ENCODE measurements around the gene NOS1.

NOS1 gene

GRCh38 chr12:117365049-117365616 is 3.7 kb upstream of the NOS1 start:
- no peak for DNase-seq (ENCODE audit: extremely low read depth in 1 of 2, low read depth in 1 of 2)

- no peak for DNase-seq (ENCODE audit: extremely low read depth in 1 of 2, low read depth in 1 of 2)
Observed at GRCh38 chr12:117363953-117364486, 2.6 kb upstream of the NOS1 start.

GRCh38 chr12:117363056-117363662 is 1.7 kb upstream of the NOS1 start:
- DNase-seq (ENCODE audit: extremely low read depth in 1 of 2, low read depth in 1 of 2) = no peak

DNA sequence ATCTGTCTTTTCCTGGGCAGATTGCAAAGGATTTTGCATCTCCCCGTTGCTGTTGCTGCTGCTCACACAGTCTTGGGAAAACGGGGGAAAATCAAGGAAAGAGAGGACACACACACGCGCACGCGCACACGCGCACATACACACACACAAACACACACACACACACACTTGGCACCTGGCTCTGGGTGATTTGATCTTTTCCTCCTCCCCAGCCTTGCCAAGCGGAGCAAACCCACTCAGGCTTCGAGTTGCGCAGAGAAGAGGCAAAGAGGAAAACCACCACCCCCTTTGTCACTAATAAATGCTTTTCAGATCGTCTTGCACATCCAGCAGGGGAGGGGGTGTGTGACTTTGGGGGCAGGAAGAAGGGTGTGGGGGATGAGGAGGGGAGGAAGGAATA is 965 bp upstream of the NOS1 start:
- DNase-seq (ENCODE audit: extremely low read depth in 1 of 2, low read depth in 1 of 2) = no peak

GRCh38 chr12:117361905-117362304 is 479 bp upstream of the NOS1 start:
- DNase-seq (ENCODE audit: extremely low read depth in 1 of 2, low read depth in 1 of 2) = no peak

GRCh38 chr12:117360551-117361346 is 677 bp downstream of the NOS1 start:
- DNase-seq (ENCODE audit: extremely low read depth in 1 of 2, low read depth in 1 of 2) = no peak

DNA sequence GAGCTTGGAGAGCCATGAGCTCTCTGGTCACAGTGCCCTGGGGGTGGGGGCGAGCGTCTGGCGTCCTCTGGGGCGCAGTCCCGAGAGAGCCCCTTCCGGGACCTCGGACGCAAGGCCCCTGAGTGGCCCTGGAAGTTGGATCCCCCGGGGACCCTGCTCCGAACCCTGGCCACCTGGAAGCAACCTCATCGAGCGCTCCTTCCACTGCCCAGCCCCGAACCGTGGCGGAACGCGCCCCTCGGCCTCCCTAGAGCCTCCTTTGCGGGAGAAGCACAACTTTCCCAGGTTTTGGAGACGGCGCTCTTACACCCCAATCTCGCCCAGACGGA is 1.2 kb downstream of the NOS1 start:
- DNase-seq (ENCODE audit: extremely low read depth in 1 of 2, low read depth in 1 of 2) = no peak

DNA sequence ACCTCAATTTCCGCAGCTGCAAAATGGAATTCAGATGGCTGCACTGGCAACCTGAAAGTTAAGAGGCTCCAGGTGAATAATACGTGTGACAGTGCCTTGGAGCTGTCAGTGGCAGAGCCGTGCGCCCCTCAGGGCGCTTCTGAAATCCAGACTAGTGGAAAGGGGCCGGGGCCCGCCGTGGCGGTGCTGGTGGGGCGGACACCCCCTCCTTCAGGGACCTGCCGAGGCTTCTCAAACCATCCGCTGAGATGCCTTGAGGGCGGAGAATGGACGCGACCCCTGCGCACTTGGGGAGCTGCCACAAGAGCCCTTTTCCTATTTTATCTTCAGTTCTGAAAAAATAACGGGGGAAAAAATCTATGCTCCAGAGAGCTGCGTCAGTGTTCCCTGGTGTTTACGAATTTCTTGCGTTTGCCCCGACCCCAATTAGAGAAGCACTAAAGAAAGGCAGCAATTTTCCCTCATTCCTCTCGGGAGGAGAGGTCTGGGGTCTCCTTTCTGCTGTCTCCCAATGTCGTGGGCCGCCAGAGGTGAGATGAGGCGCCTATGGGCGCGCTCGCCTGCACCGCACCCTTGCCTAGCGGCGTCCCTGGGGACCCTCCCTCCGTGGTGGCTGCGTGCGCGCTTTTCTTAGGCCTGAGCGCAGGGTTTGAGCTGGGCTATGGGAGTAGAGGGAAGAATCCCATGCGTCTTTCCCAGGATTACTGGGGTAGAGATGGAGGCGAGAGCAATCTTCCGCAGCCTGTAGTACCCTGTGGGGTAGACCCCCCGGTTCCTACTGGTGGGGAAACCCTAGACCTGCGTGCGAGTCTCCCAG is 2.2 kb downstream of the NOS1 start:
- DNase-seq (ENCODE audit: extremely low read depth in 1 of 2, low read depth in 1 of 2) = no peak

- no peak for DNase-seq (ENCODE audit: extremely low read depth in 1 of 2, low read depth in 1 of 2)
Observed at GRCh38 chr12:117356048-117356447, 5.4 kb downstream of the NOS1 start.

GRCh38 chr12:117352883-117353282 is 8.5 kb downstream of the NOS1 start:
- DNase-seq (ENCODE audit: extremely low read depth in 1 of 2, low read depth in 1 of 2) = no peak

- no peak for DNase-seq (ENCODE audit: extremely low read depth in 1 of 2, low read depth in 1 of 2)
Observed at GRCh38 chr12:117352206-117352605, 9.2 kb downstream of the NOS1 start.

GRCh38 chr12:117350140-117350539 is 11.3 kb downstream of the NOS1 start:
- no peak for DNase-seq (ENCODE audit: extremely low read depth in 1 of 2, low read depth in 1 of 2)

DNA sequence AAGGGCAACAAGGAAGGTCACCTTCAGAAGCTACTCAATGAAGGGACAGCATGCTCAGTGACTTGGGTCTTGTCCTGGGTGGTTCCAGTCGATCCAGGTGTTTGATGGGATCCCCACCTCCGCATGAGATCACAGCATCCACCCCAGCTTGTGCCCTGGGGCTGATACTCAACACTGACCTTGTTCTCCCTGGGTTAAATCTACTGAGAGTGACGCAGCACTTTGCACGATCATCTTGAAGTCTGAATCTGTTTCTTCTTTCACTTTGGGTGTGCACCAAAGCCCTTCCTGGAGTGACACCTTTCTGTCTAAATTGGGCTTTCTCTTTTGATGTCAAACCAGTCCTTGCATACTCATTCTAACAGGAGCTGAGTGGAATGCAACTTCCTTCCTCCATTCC is 13.8 kb downstream of the NOS1 start:
- DNase-seq (ENCODE audit: extremely low read depth in 1 of 2, low read depth in 1 of 2) = no peak

- no peak for DNase-seq (ENCODE audit: extremely low read depth in 1 of 2, low read depth in 1 of 2)
Observed at GRCh38 chr12:117344716-117345115, 16.7 kb downstream of the NOS1 start.

DNA sequence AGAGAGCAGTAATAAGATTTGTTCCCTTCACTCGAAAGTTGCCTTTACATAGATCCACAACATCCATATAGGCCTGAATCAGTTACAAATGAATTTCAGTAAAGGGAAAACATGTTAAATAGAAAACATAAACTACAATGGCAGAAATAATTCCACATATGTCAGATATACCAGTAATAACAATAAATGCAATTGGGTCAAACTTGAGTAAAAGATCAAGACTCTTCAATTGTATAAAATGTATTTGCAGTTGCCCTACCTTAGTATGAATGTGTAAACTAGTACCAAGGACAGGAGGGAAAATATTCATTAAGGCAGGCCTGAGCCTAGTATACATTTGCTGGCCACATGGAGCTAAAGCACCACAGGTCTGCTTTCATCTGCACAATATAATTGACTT is 17.6 kb downstream of the NOS1 start:
- DNase-seq (ENCODE audit: extremely low read depth in 1 of 2, low read depth in 1 of 2) = no peak

- DNase-seq (ENCODE audit: extremely low read depth in 1 of 2, low read depth in 1 of 2) = no peak
Observed at GRCh38 chr12:117343296-117343695, 18.1 kb downstream of the NOS1 start.

- no peak for DNase-seq (ENCODE audit: extremely low read depth in 1 of 2, low read depth in 1 of 2)
Observed at GRCh38 chr12:117342682-117343081, 18.7 kb downstream of the NOS1 start.

GRCh38 chr12:117342247-117342646 is 19.2 kb downstream of the NOS1 start:
- DNase-seq (ENCODE audit: extremely low read depth in 1 of 2, low read depth in 1 of 2) = no peak

DNA sequence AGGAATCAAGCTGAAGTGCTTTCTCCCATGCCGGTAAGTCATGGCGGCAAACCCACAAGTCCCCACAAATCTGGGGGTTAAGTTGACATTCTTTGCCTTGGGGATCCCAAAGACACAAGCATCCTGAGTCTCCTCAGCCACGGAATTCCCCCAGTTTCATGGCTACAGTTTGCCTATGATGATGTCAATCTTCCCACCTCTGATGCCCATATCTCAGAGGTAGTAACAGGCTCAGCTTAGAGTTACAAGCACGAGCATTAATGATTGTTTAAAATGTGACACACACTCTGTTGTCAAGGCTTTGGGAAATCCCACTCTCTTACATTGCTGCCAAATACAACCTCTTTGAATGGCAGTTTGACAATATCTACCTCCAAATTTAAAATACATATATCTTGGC is 22.3 kb downstream of the NOS1 start:
- DNase-seq (ENCODE audit: extremely low read depth in 1 of 2, low read depth in 1 of 2) = no peak

- no peak for DNase-seq (ENCODE audit: extremely low read depth in 1 of 2, low read depth in 1 of 2)
Observed at GRCh38 chr12:117334855-117335587, 26.4 kb downstream of the NOS1 start.

DNA sequence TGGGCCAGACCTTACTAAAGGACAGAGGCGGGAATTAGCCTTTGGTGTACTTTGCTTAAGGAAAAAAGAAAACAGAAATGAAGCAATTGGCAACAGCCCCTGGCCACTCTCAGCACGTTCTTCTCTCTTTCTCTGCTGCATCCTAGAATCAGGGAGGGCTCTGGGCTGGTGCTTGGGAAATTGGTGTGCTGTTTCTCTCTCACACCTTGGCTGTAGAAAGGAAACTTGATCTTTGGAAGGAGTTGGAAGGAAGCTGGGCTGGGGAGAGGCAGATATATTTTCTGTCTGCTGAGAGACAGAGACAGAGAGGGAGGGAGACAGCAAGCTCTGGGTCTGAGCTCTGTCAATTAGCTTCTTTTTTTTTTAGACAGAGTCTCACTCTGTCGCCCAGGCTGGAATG is 27.4 kb downstream of the NOS1 start:
- no peak for DNase-seq (ENCODE audit: extremely low read depth in 1 of 2, low read depth in 1 of 2)
